Aorta (tissue), 5 donors: Measurements from ENCODE around the gene PKP4. TPM values are rescaled to one million over a fixed set of nuclear protein-coding genes. Genes with fewer than 3 reads are reported as not detected.

ENCODE experiments used
- ATAC-seq: fragments of 200-7000 bp; cut with Tn5 transposase; one replicate; pipeline ENCODE4 v1.9.1; 2022; ENCODE audit warnings: moderate library complexity; ENCODE audit not compliant: low FRiP score
- DNase-seq, 2 donors: peaks; one replicate each; pipeline ENCODE4 v3.0.0-alpha.2; 2020
- H3K27ac ChIP-seq, 2 donors: one replicate each; pipeline ENCODE4 v1.5.1; 2013; ENCODE audit warnings: low read length in 2 of 2, mild to moderate bottlenecking in 2 of 2, moderate library complexity in 2 of 2, control low read depth in 1 of 2, inconsistent platforms in 1 of 2, low read depth in 1 of 2
- H3K27me3 ChIP-seq, 2 donors: one replicate each; pipeline ENCODE4 v1.6.1; 2013; ENCODE audit warnings: control low read depth in 1 of 2, low read length in 1 of 2, mild to moderate bottlenecking in 1 of 2, moderate library complexity in 1 of 2; ENCODE audit not compliant: insufficient read depth in 2 of 2, control insufficient read depth in 1 of 2
- H3K36me3 ChIP-seq, 2 donors: one replicate each; pipeline ENCODE4 v1.6.1; 2013; ENCODE audit warnings: control low read depth in 1 of 2, low read length in 1 of 2, mild to moderate bottlenecking in 1 of 2; ENCODE audit not compliant: insufficient read depth in 2 of 2, control insufficient read depth in 1 of 2
- H3K4me1 ChIP-seq, 2 donors: one replicate each; pipeline ENCODE4 v1.6.1; 2013; ENCODE audit warnings: low read length in 2 of 2, control low read depth in 1 of 2, mild to moderate bottlenecking in 1 of 2, moderate library complexity in 1 of 2; ENCODE audit not compliant: insufficient read depth in 2 of 2, control insufficient read depth in 1 of 2
- H3K4me3 ChIP-seq, 2 donors: one replicate each; pipeline ENCODE4 v1.5.1; 2013; ENCODE audit warnings: low read length in 2 of 2, control low read depth in 1 of 2, mild to moderate bottlenecking in 1 of 2
- H3K9me3 ChIP-seq: one replicate; pipeline ENCODE4 v1.6.1; 2013; ENCODE audit warnings: mild to moderate bottlenecking, low read length; ENCODE audit not compliant: control insufficient read depth
- WGBS, 2 donors: extraction: QIAGEN DNeasy Blood & Tissue Kit; methylation state at CpG; one replicate each; pipeline ENCODE4 v1.1.7; 2013; 5-methylcytosine and 5-hydroxymethylcytosine counted together
- intact Hi-C, 2 donors: fragments of 100-400 bp; cut with DNase I; formaldehyde crosslinking; loops; one replicate each; pipeline versions ENCODE4 v1.14.2 to v1.15.0; 2022
- polyA plus RNA-seq, 2 donors: library from polyadenylated mRNA; stranded (reverse); fragments of 200-250 nt; gene quantifications; one replicate each; pipeline ENCODE4 v1.2.3, GENCODE V29; 2013
- total RNA-seq, 2 donors: library from RNA; stranded (reverse); fragmentation: NEBNext Ultra II Directional; extraction: Animal tissue kit (Norgen Biotek cat#: 25700); gene quantifications; one replicate each; pipeline ENCODE4 v1.2.1, GENCODE V29; 2021
- donor health status: healthy with polysubstance abuse.
- donor health status: Bipolar disorder and iron deficiency.
- donor health status: DM: no; HTN: no; CAD: no.
- donor health status: DM: no; HTN: no; CAD: no.
- donor health status: DM: yes; HTN: yes; CAD: no.

Gene PKP4
- total and polyA plus RNA-seq, 4 donors = 17.7 to 128 (median 44.0) TPM

- no peak overlapping the region for H3K27ac ChIP-seq
- DNase-seq = no peak
- no peak overlapping the region for H3K4me3 ChIP-seq
- no peaks in the 10 kb centered on the region for H3K36me3 ChIP-seq
- ATAC-seq = no peak
- H3K9me3 ChIP-seq = no peaks in the 10 kb centered on the region
- intact Hi-C loops = no loop called here
- 85 to 87% methylated on average over 16 of the region's 16 CpGs for WGBS, 2 donors
- no peaks in the 10 kb centered on the region for H3K27me3 ChIP-seq
- no peaks in the 10 kb centered on the region for H3K4me1 ChIP-seq
Measured at GRCh38 chr2:158729873-158730620, 273.3 kb downstream of the PKP4 start.

- Histone ChIP-seq H3K9me3 (no peaks in the 10 kb centered on the region), H3K4me3 (no peak overlapping the region), H3K27me3 (no peaks in the 10 kb centered on the region), H3K36me3 (no peaks in the 10 kb centered on the region), H3K27ac (no peak overlapping the region), H3K4me1 (no peaks in the 10 kb centered on the region)
- no peak for ATAC-seq
- WGBS, 2 donors = 91 to 94% methylated on average over 9 of the region's 9 CpGs
- intact Hi-C loops = no loop called here
- DNase-seq = no peak
Measured at GRCh38 chr2:158730621-158731140, 273.9 kb downstream of the PKP4 start.

- Histone ChIP-seq H3K4me3 (no peak overlapping the region), H3K9me3 (no peaks in the 10 kb centered on the region), H3K4me1 (no peaks in the 10 kb centered on the region), H3K36me3 (no peaks in the 10 kb centered on the region), H3K27me3 (no peaks in the 10 kb centered on the region), H3K27ac (no peak overlapping the region)
- WGBS, 2 donors = 95 to 98% methylated on average over 4 of the region's 4 CpGs
- ATAC-seq (no peak), DNase-seq (no peak)
- intact Hi-C loops = no loop called here
Measured at GRCh38 chr2:158731386-158731785, 274.6 kb downstream of the PKP4 start.

Other genes with a start within 250 kb of the PKP4 start
- gene CCDC148, start 199 bp upstream of the PKP4 start, total RNA-seq = 1 to 10 TPM in 1 of 2 donors, under 1 TPM in 1; 0.52 to 1.6 TPM
- under 1 TPM in 1 of 2 donors, not detected in 1; 0.41 TPM for gene CCDC148, start 199 bp upstream of the PKP4 start, polyA plus RNA-seq